LNCaP clone FGC (cell line): ENCODE data around the gene ZNF142.
A peak's percentile ranks its signal among the peaks of the same experiment; 100 is the strongest.

Experiments
- DNase-seq: peaks from one replicate; pipeline ENCODE4 v3.0.0-alpha.2; 2011; ENCODE audit warnings: low read depth
- H3K4me3 ChIP-seq: 2 replicates; pipeline ENCODE4 v1.5.1; 2011; ENCODE audit warnings: mild to moderate bottlenecking, low read depth, low read length, control low read depth
- TF ChIP-seq, protein P1 (sequence below): IDR thresholded peaks from 2 replicates; pipeline ENCODE4 v1.5.1; 2012; ENCODE audit warnings: mild to moderate bottlenecking; ENCODE audit not compliant: control insufficient read depth, insufficient read depth; ENCODE audit errors: extremely low read depth

The ZNF142 gene

DNA sequence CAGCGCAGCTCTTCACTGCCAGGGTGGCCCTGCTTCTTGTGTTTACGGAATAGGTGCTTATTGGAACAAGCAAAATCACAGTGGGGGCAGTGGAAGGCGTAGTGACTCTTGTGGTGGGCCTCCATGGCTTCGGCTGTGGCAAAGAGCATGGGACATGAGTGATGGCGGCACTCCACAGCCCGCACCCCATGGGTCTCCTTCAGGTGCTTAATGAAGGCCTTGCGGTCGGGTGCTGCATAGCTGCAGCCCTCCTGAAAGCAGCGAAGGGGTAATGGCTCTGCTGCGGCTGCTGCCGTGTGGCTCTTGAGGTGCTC, 10.7 kb downstream of the ZNF142 start:
- no peak overlapping the region for H3K4me3 ChIP-seq
- TF ChIP-seq, protein P1, sequence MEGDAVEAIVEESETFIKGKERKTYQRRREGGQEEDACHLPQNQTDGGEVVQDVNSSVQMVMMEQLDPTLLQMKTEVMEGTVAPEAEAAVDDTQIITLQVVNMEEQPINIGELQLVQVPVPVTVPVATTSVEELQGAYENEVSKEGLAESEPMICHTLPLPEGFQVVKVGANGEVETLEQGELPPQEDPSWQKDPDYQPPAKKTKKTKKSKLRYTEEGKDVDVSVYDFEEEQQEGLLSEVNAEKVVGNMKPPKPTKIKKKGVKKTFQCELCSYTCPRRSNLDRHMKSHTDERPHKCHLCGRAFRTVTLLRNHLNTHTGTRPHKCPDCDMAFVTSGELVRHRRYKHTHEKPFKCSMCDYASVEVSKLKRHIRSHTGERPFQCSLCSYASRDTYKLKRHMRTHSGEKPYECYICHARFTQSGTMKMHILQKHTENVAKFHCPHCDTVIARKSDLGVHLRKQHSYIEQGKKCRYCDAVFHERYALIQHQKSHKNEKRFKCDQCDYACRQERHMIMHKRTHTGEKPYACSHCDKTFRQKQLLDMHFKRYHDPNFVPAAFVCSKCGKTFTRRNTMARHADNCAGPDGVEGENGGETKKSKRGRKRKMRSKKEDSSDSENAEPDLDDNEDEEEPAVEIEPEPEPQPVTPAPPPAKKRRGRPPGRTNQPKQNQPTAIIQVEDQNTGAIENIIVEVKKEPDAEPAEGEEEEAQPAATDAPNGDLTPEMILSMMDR: no peak

DNA sequence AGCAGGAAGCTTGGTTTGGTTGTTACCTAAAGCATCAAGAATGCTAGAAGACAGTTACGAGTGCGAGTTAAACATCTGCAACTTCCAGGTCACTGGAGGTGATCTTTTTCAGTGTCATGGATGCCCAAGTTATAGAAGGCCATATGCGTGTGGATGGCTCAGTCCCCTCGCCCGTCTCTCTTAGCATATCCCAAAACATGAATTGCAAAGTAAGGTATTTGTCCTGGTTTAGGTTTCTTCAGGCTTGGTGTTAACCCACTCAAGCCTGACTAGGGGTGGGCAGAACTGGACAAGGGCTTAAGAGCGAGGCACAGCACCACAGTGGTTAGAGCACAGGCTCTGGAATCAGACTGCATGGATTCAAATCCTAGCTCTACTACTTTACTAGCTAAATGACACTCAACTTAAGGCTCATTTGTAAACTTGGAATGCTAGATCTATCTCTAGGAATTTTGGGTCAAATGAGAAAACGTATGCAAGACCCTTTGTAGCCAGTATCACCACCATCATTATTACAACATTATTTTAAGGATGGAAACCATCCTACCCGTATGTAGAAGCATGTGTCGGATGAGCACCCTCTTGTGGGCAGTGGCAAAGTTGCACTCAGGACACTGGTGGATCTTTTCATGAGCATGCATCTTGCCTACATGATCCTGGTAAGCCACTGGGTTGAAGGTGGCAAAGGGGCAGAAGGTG, 11.2 kb downstream of the ZNF142 start:
- H3K4me3 ChIP-seq: no peak overlapping the region
- no peak for DNase-seq
- TF ChIP-seq, protein P1: peak; percentile 82

More for the DNA sequence above, 10.7 kb downstream of the ZNF142 start:
- DNase-seq: no peak

DNA sequence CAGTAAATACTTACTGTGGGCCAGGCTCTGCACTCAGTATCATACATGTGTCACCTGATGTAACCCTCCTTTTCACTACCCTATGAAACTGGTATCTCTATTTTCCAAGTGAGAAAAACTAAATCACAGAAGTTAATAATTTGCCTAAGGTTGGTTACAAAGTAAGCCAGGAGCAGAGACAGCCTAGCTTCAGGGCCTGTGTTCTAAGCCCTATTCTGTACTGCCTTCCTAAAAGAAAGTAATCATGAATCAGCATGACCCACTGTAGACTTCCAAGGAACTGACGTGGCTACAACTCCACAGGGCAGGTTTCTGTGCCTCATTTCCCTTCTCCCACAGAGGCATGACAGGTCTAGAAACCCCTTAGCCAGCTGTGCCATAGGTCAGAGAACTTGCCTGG, 14.3 kb downstream of the ZNF142 start:
- TF ChIP-seq, protein P1: no peak

DNA sequence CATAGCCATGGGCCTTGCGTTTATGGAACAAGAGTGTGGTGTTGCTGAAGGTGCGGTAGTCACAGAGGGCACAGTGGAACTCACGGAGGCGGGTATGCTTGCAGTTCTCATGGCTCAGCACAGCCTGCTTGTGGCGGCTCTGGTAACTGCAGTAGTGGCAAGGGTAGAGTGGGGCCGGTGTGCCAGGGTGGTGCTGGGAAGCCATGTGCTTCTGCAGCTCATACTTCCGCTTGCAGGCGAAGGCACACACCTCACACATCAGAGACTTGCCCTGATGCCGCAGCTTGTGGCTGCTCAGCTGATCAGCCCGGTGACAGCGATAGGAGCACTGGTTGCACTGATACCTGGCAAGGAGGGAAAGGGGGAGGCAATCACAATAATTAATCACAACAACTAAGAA, 14.7 kb downstream of the ZNF142 start:
- H3K4me3 ChIP-seq: no peak overlapping the region
- TF ChIP-seq, protein P1: no peak
- DNase-seq: no peak

More for the DNA sequence above, 14.3 kb downstream of the ZNF142 start:
- DNase-seq: no peak
- H3K4me3 ChIP-seq: no peak overlapping the region

DNA sequence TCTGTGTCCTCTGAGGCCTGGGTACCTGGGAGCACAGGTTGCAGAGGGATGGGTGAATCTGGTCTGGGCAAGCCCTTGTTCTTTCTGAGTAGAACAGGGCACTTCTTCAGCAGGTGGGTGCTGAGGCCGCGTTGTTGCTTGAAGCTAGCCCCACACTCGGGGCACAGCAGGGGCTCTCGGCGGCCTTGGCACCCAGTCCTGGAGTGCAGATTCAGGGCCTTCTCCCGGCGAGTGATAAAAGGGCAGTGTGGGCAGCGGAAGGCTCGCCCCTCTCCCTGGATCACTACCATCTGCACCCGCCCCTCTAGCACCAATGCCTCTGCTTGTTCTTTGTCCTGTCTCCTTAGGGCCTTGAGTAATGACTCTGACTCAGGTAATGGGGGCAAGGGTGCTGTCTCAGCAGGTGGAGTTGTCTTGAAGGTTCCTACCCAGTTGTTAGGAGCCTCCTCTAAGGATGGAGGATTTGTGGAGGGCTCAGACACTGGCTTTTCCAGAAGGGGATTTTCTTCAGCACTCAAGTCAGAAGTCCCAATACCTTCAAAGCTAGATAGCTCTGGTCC, 15.6 kb downstream of the ZNF142 start:
- no peak overlapping the region for H3K4me3 ChIP-seq
- no peak for DNase-seq
- TF ChIP-seq, protein P1: no peak

DNA sequence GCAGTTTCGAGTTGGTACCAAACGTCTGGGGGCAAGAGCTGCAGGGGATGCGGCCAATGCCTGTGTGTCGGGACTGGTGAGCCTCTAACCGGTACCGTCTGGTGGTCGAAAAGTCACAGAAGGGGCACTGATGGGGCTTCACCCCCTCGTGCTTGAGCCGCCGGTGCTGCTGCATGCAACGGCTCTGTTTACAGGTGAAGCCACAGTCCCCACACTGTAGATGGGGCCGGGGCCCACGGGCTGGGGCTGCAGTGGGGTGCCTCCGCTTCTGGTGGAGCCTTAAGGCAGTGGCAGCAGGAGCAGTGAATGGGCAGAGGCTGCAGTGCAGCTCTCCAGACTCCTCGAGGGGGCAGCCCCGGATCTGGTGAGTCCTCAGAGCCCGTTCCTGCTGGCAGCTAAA, 16.6 kb downstream of the ZNF142 start:
- no peak overlapping the region for H3K4me3 ChIP-seq
- TF ChIP-seq, protein P1: no peak
- DNase-seq: no peak

DNA sequence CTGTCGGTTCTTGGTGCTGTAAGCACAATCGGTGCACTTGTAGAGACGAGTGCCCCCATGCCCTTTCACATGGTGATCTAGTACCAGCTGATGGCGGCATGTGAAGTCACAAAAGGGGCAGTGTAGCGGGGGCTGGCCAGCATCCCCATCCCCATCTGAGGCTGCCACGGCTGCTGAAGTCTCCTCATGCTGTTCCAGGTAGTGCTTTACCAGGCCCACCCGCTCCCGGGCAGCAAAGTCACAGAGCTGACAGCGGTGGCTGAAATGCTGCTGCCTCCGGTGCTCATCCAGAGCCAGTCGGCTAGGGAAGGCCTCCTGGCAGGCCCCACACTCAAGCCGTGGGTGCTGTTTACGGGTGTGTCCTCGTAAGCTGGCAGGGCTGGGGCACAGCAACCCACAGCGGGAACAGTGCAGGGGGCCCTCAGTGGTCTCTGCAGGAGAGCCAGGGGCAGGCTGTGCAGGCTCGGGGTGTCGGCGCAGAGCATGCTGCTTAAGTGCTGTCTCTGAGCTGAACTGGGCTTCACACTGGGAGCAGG, 17.2 kb downstream of the ZNF142 start:
- no peak overlapping the region for H3K4me3 ChIP-seq
- TF ChIP-seq, protein P1: no peak
- no peak for DNase-seq
